ENCODE measurements around the gene KCNK15. TPM values are rescaled to one million over a fixed set of nuclear protein-coding genes. Genes with fewer than 3 reads are reported as not detected.
"Not testable (repeated sequence)": the region's sequence is repeated elsewhere in the genome, so short reads cannot be mapped to it uniquely, and the experiment has no call there.

Gene KCNK15
- total RNA-seq, 1 experiment from 2014 or later: 1.4 TPM

DNA sequence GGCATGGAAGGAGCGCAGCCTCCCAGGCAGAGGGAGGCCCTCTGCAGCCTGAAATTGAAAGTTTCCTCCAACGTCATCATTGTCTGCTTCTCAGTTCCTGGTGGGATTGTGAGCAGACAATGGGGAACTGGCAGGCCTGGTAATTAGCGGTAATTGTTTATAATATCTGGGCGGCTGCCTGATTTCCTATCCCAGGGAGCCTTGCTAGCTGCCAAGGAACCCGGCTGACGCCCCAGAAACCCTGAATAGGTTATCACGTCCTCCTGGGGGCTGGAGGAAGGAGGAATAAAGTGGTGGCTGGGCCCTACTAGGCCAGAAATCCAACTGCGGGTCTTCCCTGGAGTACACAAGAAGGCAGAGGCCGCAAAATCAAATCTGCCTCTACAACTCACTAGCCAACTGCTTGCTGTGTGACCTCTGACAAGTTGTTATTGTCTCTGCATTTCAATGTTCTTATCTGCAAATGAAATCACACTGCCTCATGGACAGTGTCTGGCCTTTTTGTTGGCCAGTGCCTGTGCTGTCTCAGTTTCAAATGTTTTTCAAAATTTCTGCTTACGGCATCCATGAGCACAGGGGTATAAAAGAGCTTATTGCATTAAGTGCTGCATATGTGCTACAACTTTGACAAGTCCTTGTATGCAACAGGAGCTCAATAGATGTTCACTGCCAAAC lies 16.9 kb downstream of the KCNK15 start:
- H3K36me3 Mint-ChIP-seq (ENCODE audit: insufficient read depth, unreplicated experiment): peaks cover 7% of the 10 kb centered on the region
- peaks cover 8% of the 10 kb centered on the region for H3K9me3 Mint-ChIP-seq (ENCODE audit: unreplicated experiment)
- H3K4me1 Mint-ChIP-seq (ENCODE audit: insufficient read depth, unreplicated experiment): peaks cover 12% of the 10 kb centered on the region
- POLR2A ChIA-PET: interaction anchor here (0.7 to 1.4 kb wide), 3 partner anchors 10 to 119 kb away, joined by 3 to 5 read pairs (median 3); no protein-coding TSS in a partner anchor
- peaks cover 53% of the 10 kb centered on the region for H3K27me3 Mint-ChIP-seq (ENCODE audit: insufficient read depth, unreplicated experiment)
- TF ChIP-seq, protein P1, sequence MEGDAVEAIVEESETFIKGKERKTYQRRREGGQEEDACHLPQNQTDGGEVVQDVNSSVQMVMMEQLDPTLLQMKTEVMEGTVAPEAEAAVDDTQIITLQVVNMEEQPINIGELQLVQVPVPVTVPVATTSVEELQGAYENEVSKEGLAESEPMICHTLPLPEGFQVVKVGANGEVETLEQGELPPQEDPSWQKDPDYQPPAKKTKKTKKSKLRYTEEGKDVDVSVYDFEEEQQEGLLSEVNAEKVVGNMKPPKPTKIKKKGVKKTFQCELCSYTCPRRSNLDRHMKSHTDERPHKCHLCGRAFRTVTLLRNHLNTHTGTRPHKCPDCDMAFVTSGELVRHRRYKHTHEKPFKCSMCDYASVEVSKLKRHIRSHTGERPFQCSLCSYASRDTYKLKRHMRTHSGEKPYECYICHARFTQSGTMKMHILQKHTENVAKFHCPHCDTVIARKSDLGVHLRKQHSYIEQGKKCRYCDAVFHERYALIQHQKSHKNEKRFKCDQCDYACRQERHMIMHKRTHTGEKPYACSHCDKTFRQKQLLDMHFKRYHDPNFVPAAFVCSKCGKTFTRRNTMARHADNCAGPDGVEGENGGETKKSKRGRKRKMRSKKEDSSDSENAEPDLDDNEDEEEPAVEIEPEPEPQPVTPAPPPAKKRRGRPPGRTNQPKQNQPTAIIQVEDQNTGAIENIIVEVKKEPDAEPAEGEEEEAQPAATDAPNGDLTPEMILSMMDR (IDR thresholded peaks at IDR 0.05; ENCODE audit: unreplicated experiment): no peak
- BruUV-seq (replicated peaks): no TSS peak
- intact Hi-C loops (cut with micrococcal nuclease): no loop called here
- no peak for DNase-seq (ENCODE audit: unreplicated experiment)
- CTCF ChIA-PET: interaction anchor here (1.3 to 1.9 kb wide), 2 partner anchors 15 to 78 kb away, joined by 3 to 9 read pairs; no protein-coding TSS in a partner anchor
- no peak overlapping the region for H3K27ac Mint-ChIP-seq (ENCODE audit: low read depth, unreplicated experiment)
- no peak overlapping the region for H3K4me3 Mint-ChIP-seq (ENCODE audit: unreplicated experiment)

DNA sequence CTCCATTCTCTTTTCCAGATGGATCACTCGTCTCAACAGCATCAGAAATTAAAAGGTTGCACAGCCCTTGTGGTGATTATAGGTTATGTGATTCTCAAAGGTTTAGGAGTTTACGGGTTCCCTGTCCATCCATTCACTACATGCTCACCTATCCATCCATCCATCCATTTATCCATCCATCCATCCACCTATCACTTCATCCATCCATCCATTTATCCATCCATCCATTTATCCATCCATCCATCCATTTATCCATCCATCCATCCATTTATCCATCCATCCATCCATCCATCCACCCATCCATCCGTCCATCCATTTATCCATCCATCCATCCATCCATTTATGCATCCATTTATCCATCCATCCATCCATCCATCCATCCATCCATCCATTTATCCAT lies 18.1 kb downstream of the KCNK15 start:
- ChIA-PET CTCF (interaction anchor here (1.3 to 1.9 kb wide), 2 partner anchors 16 to 77 kb away, joined by 3 to 9 read pairs; no protein-coding TSS in a partner anchor), POLR2A (interaction anchor here (1.0 to 1.4 kb wide), 2 partner anchors 9 to 11 kb away, joined by 3 to 5 read pairs; no protein-coding TSS in a partner anchor)
- BruUV-seq (replicated peaks); H3K4me3 Mint-ChIP-seq (ENCODE audit: unreplicated experiment); H3K9me3 Mint-ChIP-seq (ENCODE audit: unreplicated experiment); intact Hi-C loops (cut with micrococcal nuclease); H3K27ac Mint-ChIP-seq (ENCODE audit: low read depth, unreplicated experiment); H3K36me3 Mint-ChIP-seq (ENCODE audit: insufficient read depth, unreplicated experiment); DNase-seq (ENCODE audit: unreplicated experiment): not testable (repeated sequence)
- Mint-ChIP-seq H3K4me1 (ENCODE audit: insufficient read depth, unreplicated experiment) (peaks cover 12% of the 10 kb centered on the region), H3K27me3 (ENCODE audit: insufficient read depth, unreplicated experiment) (peaks cover 48% of the 10 kb centered on the region)

DNA sequence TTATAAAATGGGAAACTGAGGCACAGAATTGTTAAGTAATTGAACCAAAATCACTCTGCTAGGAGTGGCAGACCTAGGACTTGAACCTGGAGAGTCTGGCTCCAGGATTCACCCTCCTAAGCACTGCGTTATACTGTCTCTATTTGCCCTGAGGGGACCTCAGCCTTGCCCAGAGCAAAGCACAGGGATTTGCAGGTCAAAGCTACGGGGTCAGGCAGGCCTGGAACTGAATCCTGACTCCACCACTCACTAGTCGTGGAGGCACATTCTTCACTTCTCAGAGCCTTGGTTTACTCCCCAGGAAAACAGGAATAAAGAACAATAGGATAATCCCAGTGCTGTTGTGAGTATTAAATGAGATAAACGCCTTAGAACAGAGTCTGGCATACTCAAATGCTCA lies 19.4 kb downstream of the KCNK15 start:
- DNase-seq (ENCODE audit: unreplicated experiment): no peak
- no peak overlapping the region for H3K4me3 Mint-ChIP-seq (ENCODE audit: unreplicated experiment)
- H3K9me3 Mint-ChIP-seq (ENCODE audit: unreplicated experiment): peaks cover 8% of the 10 kb centered on the region
- intact Hi-C loops (cut with micrococcal nuclease): no loop called here
- POLR2A ChIA-PET: no interaction called here
- H3K4me1 Mint-ChIP-seq (ENCODE audit: insufficient read depth, unreplicated experiment): peaks cover 12% of the 10 kb centered on the region
- CTCF ChIA-PET: interaction anchor here (0.5 to 0.6 kb wide), 2 partner anchors 17 to 55 kb away, joined by 3 read pairs; no protein-coding TSS in a partner anchor
- peaks cover 47% of the 10 kb centered on the region for H3K27me3 Mint-ChIP-seq (ENCODE audit: insufficient read depth, unreplicated experiment)
- TF ChIP-seq, protein P1 (IDR thresholded peaks at IDR 0.05; ENCODE audit: unreplicated experiment): no peak
- H3K27ac Mint-ChIP-seq (ENCODE audit: low read depth, unreplicated experiment): no peak overlapping the region
- H3K36me3 Mint-ChIP-seq (ENCODE audit: insufficient read depth, unreplicated experiment): peaks cover 7% of the 10 kb centered on the region
- BruUV-seq (replicated peaks): no TSS peak

DNA sequence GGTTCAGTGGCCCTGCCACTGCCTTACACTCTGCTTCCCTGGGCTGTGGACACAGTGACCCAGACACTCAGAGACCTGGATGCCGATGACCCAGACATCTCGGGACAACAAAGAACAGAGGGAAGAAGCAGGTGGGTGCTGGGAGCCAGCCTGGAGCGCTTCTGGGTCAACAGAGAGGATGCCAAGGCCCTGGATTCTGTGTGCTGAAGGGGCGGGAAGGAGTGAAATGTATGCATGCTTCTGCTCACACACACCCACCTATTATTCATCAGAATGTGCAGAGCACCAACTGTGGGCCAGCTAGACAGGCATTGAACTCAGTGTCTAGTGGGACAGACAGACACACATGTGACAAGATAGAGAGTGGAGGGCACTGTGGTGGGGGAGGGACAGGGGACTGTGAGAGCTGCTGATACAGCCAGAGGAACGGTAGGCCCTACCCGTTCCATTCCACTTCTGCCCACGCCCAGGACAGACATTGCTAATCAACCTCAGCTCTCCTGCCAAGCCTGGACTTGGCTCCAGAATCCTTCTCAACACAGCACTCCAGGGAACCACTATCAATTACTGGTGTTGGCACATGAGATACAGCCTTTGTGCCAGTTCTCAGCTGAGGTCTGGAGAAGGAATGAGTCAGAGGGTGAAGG lies 20.2 kb downstream of the KCNK15 start:
- H3K36me3 Mint-ChIP-seq (ENCODE audit: insufficient read depth, unreplicated experiment): peaks cover 7% of the 10 kb centered on the region
- H3K4me1 Mint-ChIP-seq (ENCODE audit: insufficient read depth, unreplicated experiment): peaks cover 12% of the 10 kb centered on the region
- CTCF ChIA-PET: interaction anchor here (0.5 to 4.7 kb wide), 4 partner anchors 16 to 82 kb away, joined by 3 to 39 read pairs (median 3); no protein-coding TSS in a partner anchor
- no TSS peak for BruUV-seq (replicated peaks)
- intact Hi-C loops (cut with micrococcal nuclease): no loop called here
- no peak overlapping the region for H3K4me3 Mint-ChIP-seq (ENCODE audit: unreplicated experiment)
- TF ChIP-seq, protein P1 (IDR thresholded peaks at IDR 0.05; ENCODE audit: unreplicated experiment): no peak
- POLR2A ChIA-PET: interaction anchor here (0.6 to 0.7 kb wide), 2 partner anchors 12 to 24 kb away, joined by 3 read pairs; no protein-coding TSS in a partner anchor
- DNase-seq (ENCODE audit: unreplicated experiment): peak; percentile 84
- H3K27me3 Mint-ChIP-seq (ENCODE audit: insufficient read depth, unreplicated experiment): peaks cover 43% of the 10 kb centered on the region
- H3K9me3 Mint-ChIP-seq (ENCODE audit: unreplicated experiment): peaks cover 8% of the 10 kb centered on the region
- no peak overlapping the region for H3K27ac Mint-ChIP-seq (ENCODE audit: low read depth, unreplicated experiment)

Measured in MCF 10A (cell line).